Measurements from ENCODE around the gene MRGPRG. TPM values are rescaled to one million over a fixed set of nuclear protein-coding genes. Genes with fewer than 3 reads are reported as not detected.

MRGPRG gene
- total RNA-seq, 5 donors from 2014 or later (not counting 1 experiment from before 2014, with no cell fraction given): not detected

DNA sequence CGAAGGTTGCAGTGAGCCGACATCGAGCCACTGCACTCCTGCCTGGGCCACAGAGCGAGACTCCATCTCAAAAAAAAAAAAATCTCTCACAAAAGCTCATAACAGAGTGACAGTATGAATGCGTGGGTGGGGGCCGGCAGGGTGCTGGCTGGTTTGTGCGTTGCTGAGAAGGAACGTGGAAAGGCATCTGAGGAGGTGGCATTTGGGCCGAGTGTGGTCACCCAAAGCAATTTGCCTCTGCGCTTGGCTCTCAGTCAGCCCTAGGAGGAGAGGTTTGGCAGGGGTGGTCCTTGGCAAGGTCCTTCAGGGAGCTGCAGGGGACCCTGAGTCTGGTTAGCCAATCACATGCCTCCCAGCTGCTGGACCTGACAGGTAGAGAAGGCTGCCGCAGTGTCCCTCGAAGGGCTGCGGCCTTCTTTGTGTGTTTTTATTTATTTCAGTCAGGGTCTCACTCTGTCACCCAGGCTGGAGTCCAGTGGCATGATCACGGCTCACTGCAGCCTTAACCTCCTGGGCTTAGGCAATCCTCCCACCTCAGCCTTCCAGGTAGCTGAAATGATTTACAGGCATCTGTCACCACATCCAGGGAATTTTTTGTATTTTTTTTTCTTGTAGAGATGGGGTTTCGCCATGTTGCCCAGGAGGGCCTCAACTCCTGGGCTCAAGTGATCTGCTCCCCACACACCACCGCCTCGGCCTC, 30.0 kb downstream of the MRGPRG start:
- Histone ChIP-seq H3K27ac (ENCODE audit: low read length) (no peak overlapping the region), H3K36me3 (ENCODE audit: control insufficient read depth in 2 of 2, extremely low read depth in 1 of 2, insufficient read depth in 1 of 2, low read length in 1 of 2) (no peaks in the 10 kb centered on the region), H3K4me3 (ENCODE audit: control insufficient read depth in 1 of 2, extremely low read depth in 1 of 2, low read length in 1 of 2) (no peak overlapping the region), H3K9me3 (no peaks in the 10 kb centered on the region), H3K27me3 (replicated peaks in 1 of 2; ENCODE audit: control insufficient read depth in 2 of 2, extremely low read depth in 1 of 2, insufficient read depth in 2 of 2, low read length in 1 of 2) (peaks cover 0 to 9% of the 10 kb centered on the region in 2 experiments), H3K4me1 (ENCODE audit: control insufficient read depth in 1 of 2, extremely low read depth in 1 of 2, insufficient read depth in 2 of 2, low read length in 2 of 2) (no peaks in the 10 kb centered on the region)
- CTCF ChIA-PET: no interaction called here
- H3K4me1 Mint-ChIP-seq: no peaks in the 10 kb centered on the region
- H3K9me3 Mint-ChIP-seq: no peaks in the 10 kb centered on the region
- POLR2A ChIA-PET: interaction anchor here in 1 of 2 donors (1.0 kb wide), 1 partner anchor 25 kb away, joined by 5 read pairs; no protein-coding TSS in a partner anchor
- no peak overlapping the region for H3K4me3 Mint-ChIP-seq
- ATAC-seq (replicated peaks in 1 of 4) (no peak), DNase-seq (no peak)
- WGBS (ENCODE audit: insufficient coverage): 78% methylated on average over 9 of the region's 17 CpGs
- H3K36me3 Mint-ChIP-seq: no peaks in the 10 kb centered on the region
- H3K27ac Mint-ChIP-seq: no peak overlapping the region
- H3K27me3 Mint-ChIP-seq: peaks cover 0 to 2% of the 10 kb centered on the region in 2 donors

DNA sequence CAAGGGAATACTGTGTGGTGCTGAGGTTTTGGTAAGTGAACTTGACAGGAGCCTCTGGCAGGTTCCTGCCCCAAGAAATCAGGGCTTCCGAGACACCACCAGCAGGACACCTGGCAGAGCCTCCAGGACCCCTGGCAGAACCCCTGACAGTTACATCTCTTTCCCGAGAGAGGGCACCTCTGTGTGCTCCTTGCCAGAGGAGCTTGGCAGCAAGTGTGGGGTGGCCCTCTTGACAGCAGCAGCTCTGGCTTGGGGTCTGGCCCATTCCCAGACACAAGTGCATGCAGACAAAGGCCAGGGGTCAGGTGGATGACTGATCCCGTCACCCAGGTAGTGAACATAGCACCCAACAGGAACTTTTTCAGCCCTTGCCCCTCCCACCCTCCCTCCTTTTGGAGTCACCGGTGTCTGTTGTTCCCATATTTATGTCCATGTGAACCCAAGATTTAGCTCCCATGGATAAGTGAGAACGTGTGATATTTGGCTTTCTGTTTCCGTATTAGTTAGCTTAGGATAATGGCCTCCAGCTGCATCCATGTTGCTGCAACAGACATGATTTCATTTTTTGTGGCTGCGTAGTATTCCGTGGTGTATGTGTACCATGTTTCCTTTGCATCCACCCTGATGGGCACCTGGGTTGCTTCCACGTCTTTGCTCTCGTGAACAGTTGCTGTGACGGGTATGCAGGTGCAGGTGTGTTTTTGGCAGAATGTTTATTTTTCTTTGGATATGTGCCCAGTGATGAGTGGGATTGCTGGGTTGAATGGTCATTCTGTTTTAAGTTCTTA, 32.3 kb downstream of the MRGPRG start:
- Mint-ChIP-seq H3K4me3 (no peak overlapping the region), H3K4me1 (no peaks in the 10 kb centered on the region), H3K27me3 (no peaks in the 10 kb centered on the region), H3K9me3 (no peaks in the 10 kb centered on the region), H3K36me3 (no peaks in the 10 kb centered on the region), H3K27ac (no peak overlapping the region)
- no peak for ATAC-seq (replicated peaks in 1 of 4)
- Histone ChIP-seq H3K4me1 (ENCODE audit: control insufficient read depth in 1 of 2, extremely low read depth in 1 of 2, insufficient read depth in 2 of 2, low read length in 2 of 2) (no peaks in the 10 kb centered on the region), H3K27ac (ENCODE audit: low read length) (no peak overlapping the region), H3K27me3 (replicated peaks in 1 of 2; ENCODE audit: control insufficient read depth in 2 of 2, extremely low read depth in 1 of 2, insufficient read depth in 2 of 2, low read length in 1 of 2) (peaks cover 0 to 10% of the 10 kb centered on the region in 2 experiments), H3K9me3 (no peaks in the 10 kb centered on the region), H3K36me3 (ENCODE audit: control insufficient read depth in 2 of 2, extremely low read depth in 1 of 2, insufficient read depth in 1 of 2, low read length in 1 of 2) (no peaks in the 10 kb centered on the region), H3K4me3 (ENCODE audit: control insufficient read depth in 1 of 2, extremely low read depth in 1 of 2, low read length in 1 of 2) (no peak overlapping the region)
- 89% methylated on average over 6 of the region's 11 CpGs for WGBS (ENCODE audit: insufficient coverage)
- peak in 1 of 35 experiments; percentile 1 for DNase-seq
- POLR2A ChIA-PET: no interaction called here
- CTCF ChIA-PET: no interaction called here

DNA sequence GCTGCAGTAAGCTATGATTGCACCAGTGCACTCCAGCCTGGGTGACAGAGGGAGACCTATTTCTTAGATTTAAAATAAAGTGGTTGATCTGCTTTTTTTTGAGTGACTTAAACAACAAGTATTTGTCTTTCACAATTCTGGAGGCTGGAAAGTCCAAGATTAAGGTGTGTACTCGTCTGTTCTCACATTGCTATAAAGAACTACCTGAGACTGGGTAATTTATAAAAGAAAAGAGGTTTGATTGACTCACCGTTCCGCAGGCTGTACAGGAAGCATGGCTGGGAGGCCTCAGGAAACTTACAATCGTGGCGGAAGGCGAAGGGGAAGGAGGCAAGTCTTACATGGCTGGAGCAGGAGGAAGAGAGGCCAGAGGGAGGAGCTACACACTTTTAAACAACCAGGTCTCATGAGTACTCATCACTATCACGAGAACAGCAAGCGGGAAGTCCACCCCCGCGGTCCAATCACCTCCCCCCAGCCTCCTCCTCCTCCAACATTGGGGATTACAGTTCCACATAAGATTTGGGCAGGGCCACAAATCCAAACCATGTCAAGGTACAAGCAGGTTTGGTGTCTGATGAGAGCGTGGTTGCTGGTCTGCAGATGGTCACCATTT, 33.8 kb downstream of the MRGPRG start:
- Histone ChIP-seq H3K27ac (ENCODE audit: low read length) (no peak overlapping the region), H3K9me3 (no peaks in the 10 kb centered on the region), H3K36me3 (ENCODE audit: control insufficient read depth in 2 of 2, extremely low read depth in 1 of 2, insufficient read depth in 1 of 2, low read length in 1 of 2) (no peaks in the 10 kb centered on the region), H3K4me1 (ENCODE audit: control insufficient read depth in 1 of 2, extremely low read depth in 1 of 2, insufficient read depth in 2 of 2, low read length in 2 of 2) (no peaks in the 10 kb centered on the region), H3K4me3 (ENCODE audit: control insufficient read depth in 1 of 2, extremely low read depth in 1 of 2, low read length in 1 of 2) (no peak overlapping the region), H3K27me3 (replicated peaks in 1 of 2; ENCODE audit: control insufficient read depth in 2 of 2, extremely low read depth in 1 of 2, insufficient read depth in 2 of 2, low read length in 1 of 2) (peaks cover 0 to 13% of the 10 kb centered on the region in 2 experiments)
- ChIA-PET CTCF (no interaction called here), POLR2A (no interaction called here)
- no peak overlapping the region for H3K27ac Mint-ChIP-seq
- H3K4me3 Mint-ChIP-seq: no peak overlapping the region
- H3K4me1 Mint-ChIP-seq: no peaks in the 10 kb centered on the region
- H3K9me3 Mint-ChIP-seq: no peaks in the 10 kb centered on the region
- ATAC-seq (replicated peaks in 1 of 4): no peak
- H3K27me3 Mint-ChIP-seq: no peaks in the 10 kb centered on the region
- DNase-seq: no peak
- H3K36me3 Mint-ChIP-seq: no peaks in the 10 kb centered on the region
- 71% methylated on average over 6 of the region's 11 CpGs for WGBS (ENCODE audit: insufficient coverage)

- ChIA-PET CTCF (no interaction called here), POLR2A (interaction anchor here in 1 of 2 donors (0.6 kb wide), 1 partner anchor 33 kb away, joined by 6 read pairs; no protein-coding TSS in a partner anchor)
- Mint-ChIP-seq H3K36me3 (no peaks in the 10 kb centered on the region), H3K27ac (no peak overlapping the region), H3K4me1 (no peaks in the 10 kb centered on the region), H3K4me3 (no peak overlapping the region), H3K27me3 (no peaks in the 10 kb centered on the region), H3K9me3 (no peaks in the 10 kb centered on the region)
- no peak for DNase-seq
- ATAC-seq (replicated peaks in 1 of 4): no peak
- H3K27me3 ChIP-seq (replicated peaks in 1 of 2; ENCODE audit: control insufficient read depth in 2 of 2, extremely low read depth in 1 of 2, insufficient read depth in 2 of 2, low read length in 1 of 2): peaks cover 0 to 10% of the 10 kb centered on the region in 2 experiments
- H3K27ac ChIP-seq (ENCODE audit: low read length): no peak overlapping the region
- H3K9me3 ChIP-seq: no peaks in the 10 kb centered on the region
- H3K4me3 ChIP-seq (ENCODE audit: control insufficient read depth in 1 of 2, extremely low read depth in 1 of 2, low read length in 1 of 2): no peak overlapping the region
- no peaks in the 10 kb centered on the region for H3K4me1 ChIP-seq (ENCODE audit: control insufficient read depth in 1 of 2, extremely low read depth in 1 of 2, insufficient read depth in 2 of 2, low read length in 2 of 2)
- whole genome bisulfite sequencing (ENCODE audit: insufficient coverage): 33% methylated on average over 1 of the region's 6 CpGs
- H3K36me3 ChIP-seq (ENCODE audit: control insufficient read depth in 2 of 2, extremely low read depth in 1 of 2, insufficient read depth in 1 of 2, low read length in 1 of 2): no peaks in the 10 kb centered on the region
These were observed 35.1 kb downstream of the MRGPRG start for GRCh38 chr11:3183523-3183922.

GRCh38 chr11:3182462-3182852, 36.2 kb downstream of the MRGPRG start:
- Histone ChIP-seq H3K4me1 (ENCODE audit: control insufficient read depth in 1 of 2, extremely low read depth in 1 of 2, insufficient read depth in 2 of 2, low read length in 2 of 2) (no peaks in the 10 kb centered on the region), H3K36me3 (ENCODE audit: control insufficient read depth in 2 of 2, extremely low read depth in 1 of 2, insufficient read depth in 1 of 2, low read length in 1 of 2) (no peaks in the 10 kb centered on the region), H3K4me3 (ENCODE audit: control insufficient read depth in 1 of 2, extremely low read depth in 1 of 2, low read length in 1 of 2) (no peak overlapping the region), H3K9me3 (no peaks in the 10 kb centered on the region), H3K27ac (ENCODE audit: low read length) (no peak overlapping the region), H3K27me3 (replicated peaks in 1 of 2; ENCODE audit: control insufficient read depth in 2 of 2, extremely low read depth in 1 of 2, insufficient read depth in 2 of 2, low read length in 1 of 2) (peaks cover 0 to 10% of the 10 kb centered on the region in 2 experiments)
- Mint-ChIP-seq H3K9me3 (peaks cover 0 to 3% (median 0%) of the 10 kb centered on the region in 3 donors), H3K36me3 (no peaks in the 10 kb centered on the region), H3K4me1 (no peaks in the 10 kb centered on the region), H3K27me3 (no peaks in the 10 kb centered on the region), H3K4me3 (no peak overlapping the region), H3K27ac (no peak overlapping the region)
- WGBS (ENCODE audit: insufficient coverage): 69% methylated on average over 3 of the region's 4 CpGs
- no peak for DNase-seq
- ChIA-PET CTCF (no interaction called here), POLR2A (no interaction called here)
- ATAC-seq (replicated peaks in 1 of 4): no peak

DNA sequence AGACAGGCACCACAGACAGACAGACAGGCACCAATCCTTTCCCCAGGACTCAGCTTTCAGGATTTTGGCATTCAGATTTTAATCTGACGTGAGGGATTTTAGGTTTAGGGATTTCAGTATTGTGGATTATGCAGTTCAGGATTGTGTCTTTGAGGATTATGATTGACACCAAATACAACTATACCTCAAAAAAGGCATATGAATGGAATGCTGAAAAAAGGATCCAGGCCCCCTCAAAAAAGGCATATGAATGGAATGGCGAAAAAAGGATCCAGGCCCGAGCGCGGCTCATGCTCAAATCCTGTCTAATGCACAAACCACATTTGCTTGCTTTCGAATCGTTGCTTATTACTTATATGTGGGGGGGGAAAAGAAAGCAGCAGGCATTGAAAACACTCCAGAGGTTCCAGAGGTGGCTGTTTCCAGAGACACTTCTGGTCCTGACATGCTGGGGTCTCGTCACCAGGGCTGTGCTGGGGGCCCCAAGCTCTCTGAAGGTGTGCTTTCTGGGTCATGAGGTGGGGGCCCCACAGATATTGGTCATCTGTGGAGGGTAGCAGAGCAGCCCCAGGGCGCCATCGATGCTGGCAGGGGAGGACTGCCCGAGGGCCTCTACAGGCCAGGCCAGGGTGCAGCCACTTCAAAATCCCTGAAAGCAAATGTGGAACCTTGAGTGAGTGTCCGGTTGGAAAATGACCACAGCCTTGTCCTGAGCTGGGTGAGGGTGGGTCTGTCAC, 36.7 kb downstream of the MRGPRG start:
- H3K36me3 ChIP-seq (ENCODE audit: control insufficient read depth in 2 of 2, extremely low read depth in 1 of 2, insufficient read depth in 1 of 2, low read length in 1 of 2): no peaks in the 10 kb centered on the region
- POLR2A ChIA-PET: no interaction called here
- H3K27me3 Mint-ChIP-seq: no peaks in the 10 kb centered on the region

More for the DNA sequence above, 36.7 kb downstream of the MRGPRG start:
- Histone ChIP-seq H3K27me3 (replicated peaks in 1 of 2; ENCODE audit: control insufficient read depth in 2 of 2, extremely low read depth in 1 of 2, insufficient read depth in 2 of 2, low read length in 1 of 2) (peaks cover 0 to 10% of the 10 kb centered on the region in 2 experiments), H3K27ac (ENCODE audit: low read length) (no peak overlapping the region), H3K4me3 (ENCODE audit: control insufficient read depth in 1 of 2, extremely low read depth in 1 of 2, low read length in 1 of 2) (no peak overlapping the region), H3K4me1 (ENCODE audit: control insufficient read depth in 1 of 2, extremely low read depth in 1 of 2, insufficient read depth in 2 of 2, low read length in 2 of 2) (no peaks in the 10 kb centered on the region), H3K9me3 (no peaks in the 10 kb centered on the region)
- 85% methylated on average over 5 of the region's 12 CpGs for WGBS (ENCODE audit: insufficient coverage)
- no peak overlapping the region for H3K27ac Mint-ChIP-seq
- DNase-seq: no peak
- no peak for ATAC-seq (replicated peaks in 1 of 4)
- no peaks in the 10 kb centered on the region for H3K4me1 Mint-ChIP-seq
- CTCF ChIA-PET: no interaction called here
- H3K4me3 Mint-ChIP-seq: no peak overlapping the region
- peaks cover 0 to 4% (median 3%) of the 10 kb centered on the region in 3 donors for H3K9me3 Mint-ChIP-seq
- H3K36me3 Mint-ChIP-seq: no peaks in the 10 kb centered on the region

Measured in T-cell (primary cell).